Neural progenitor cell (in vitro differentiated cells): ENCODE measurements around the gene ADORA1. TPM values are rescaled to one million over a fixed set of nuclear protein-coding genes. Genes with fewer than 3 reads are reported as not detected.

Experiments used
- DNase-seq: peaks from one replicate; pipeline ENCODE4 v3.0.0-alpha.2; 2016; ENCODE audit warnings: low spot score
- H2AFZ ChIP-seq: fragments of 200-600 bp; sonication (generic); replicated peaks from 2 replicates; pipeline ENCODE4 v1.6.1; 2016; ENCODE audit warnings: antibody characterized with exemption
- H3F3A ChIP-seq: fragments of 200-600 bp; sonication (generic); 2 replicates; pipeline ENCODE4 v1.6.1; 2016; ENCODE audit warnings: antibody characterized with exemption, low read depth
- H3K27ac ChIP-seq: fragments of 200-600 bp; sonication (generic); 2 replicates; pipeline ENCODE4 v1.5.1; 2016; ENCODE audit warnings: mild to moderate bottlenecking
- H3K27me3 ChIP-seq: fragments of 200-600 bp; sonication (generic); 2 replicates; pipeline ENCODE4 v1.6.1; 2016; ENCODE audit warnings: mild to moderate bottlenecking, moderate library complexity
- H3K36me3 ChIP-seq: fragments of 200-600 bp; sonication (generic); 2 replicates; pipeline ENCODE4 v1.5.1; 2016
- H3K4me1 ChIP-seq: fragments of 200-600 bp; sonication (generic); 2 replicates; pipeline ENCODE4 v1.6.1; 2016; ENCODE audit warnings: mixed run types
- H3K4me2 ChIP-seq: fragments of 200-600 bp; sonication (generic); 2 replicates; pipeline ENCODE4 v1.6.1; 2016
- H3K4me3 ChIP-seq: fragments of 200-600 bp; sonication (generic); 2 replicates; pipeline ENCODE4 v1.5.1; 2016
- H3K79me2 ChIP-seq: fragments of 200-600 bp; sonication (generic); 2 replicates; pipeline ENCODE4 v1.6.1; 2016; ENCODE audit warnings: low read depth
- H3K9ac ChIP-seq: fragments of 200-600 bp; sonication (generic); 2 replicates; pipeline ENCODE4 v1.6.1; 2016
- H3K9me3 ChIP-seq: fragments of 200-600 bp; sonication (generic); 2 replicates; pipeline ENCODE4 v1.5.1; 2016; ENCODE audit warnings: low read depth
- H4K20me1 ChIP-seq: fragments of 200-600 bp; sonication (generic); 2 replicates; pipeline ENCODE4 v1.6.1; 2016; ENCODE audit warnings: low read depth
- H3K27ac Mint-ChIP-seq: 3 replicates; pipeline ENCODE4 v1.8.0; 2021; ENCODE audit warnings: mixed read lengths
- H3K27me3 Mint-ChIP-seq: 2 replicates; pipeline ENCODE4 v1.8.0; 2022; ENCODE audit warnings: low read depth, mild to moderate bottlenecking, inconsistent platforms, moderate library complexity, mixed read lengths; ENCODE audit not compliant: insufficient read depth
- H3K36me3 Mint-ChIP-seq: 3 replicates; pipeline ENCODE4 v1.8.0; 2021; ENCODE audit warnings: mixed read lengths
- H3K4me1 Mint-ChIP-seq: 3 replicates; pipeline ENCODE4 v1.8.0; 2021; ENCODE audit warnings: mixed read lengths
- H3K4me3 Mint-ChIP-seq: 3 replicates; pipeline ENCODE4 v1.8.0; 2021; ENCODE audit warnings: mild to moderate bottlenecking, moderate library complexity, mixed read lengths
- H3K9me3 Mint-ChIP-seq: 3 replicates; pipeline ENCODE4 v1.8.0; 2020; ENCODE audit warnings: mixed read lengths
- EZH2 ChIP-seq: fragments of 200-600 bp; sonication (generic); IDR thresholded peaks from 2 replicates; pipeline ENCODE4 v1.6.1; 2017; ENCODE audit warnings: antibody characterized with exemption, mild to moderate bottlenecking, moderate library complexity
- EZH2phosphoT487 ChIP-seq: fragments of 200-600 bp; sonication (generic); IDR thresholded peaks from 2 replicates; pipeline ENCODE4 v1.6.1; 2017; ENCODE audit warnings: antibody characterized with exemption
- total RNA-seq: library from RNA; depleted of rRNA; stranded (reverse); fragments of >200 nt; gene quantifications from 2 replicates; pipeline ENCODE4 v1.2.3, GENCODE V29; 2015; ENCODE audit warnings: low replicate concordance
- TF ChIP-seq, protein P1 (sequence below): fragments of 200-600 bp; sonication (generic); IDR thresholded peaks from 2 replicates; pipeline ENCODE4 v1.5.1; 2017; ENCODE audit warnings: antibody characterized with exemption, mild to moderate bottlenecking

Gene ADORA1
- total RNA-seq, 1 donor from 2014 or later: 1.1 TPM

DNA sequence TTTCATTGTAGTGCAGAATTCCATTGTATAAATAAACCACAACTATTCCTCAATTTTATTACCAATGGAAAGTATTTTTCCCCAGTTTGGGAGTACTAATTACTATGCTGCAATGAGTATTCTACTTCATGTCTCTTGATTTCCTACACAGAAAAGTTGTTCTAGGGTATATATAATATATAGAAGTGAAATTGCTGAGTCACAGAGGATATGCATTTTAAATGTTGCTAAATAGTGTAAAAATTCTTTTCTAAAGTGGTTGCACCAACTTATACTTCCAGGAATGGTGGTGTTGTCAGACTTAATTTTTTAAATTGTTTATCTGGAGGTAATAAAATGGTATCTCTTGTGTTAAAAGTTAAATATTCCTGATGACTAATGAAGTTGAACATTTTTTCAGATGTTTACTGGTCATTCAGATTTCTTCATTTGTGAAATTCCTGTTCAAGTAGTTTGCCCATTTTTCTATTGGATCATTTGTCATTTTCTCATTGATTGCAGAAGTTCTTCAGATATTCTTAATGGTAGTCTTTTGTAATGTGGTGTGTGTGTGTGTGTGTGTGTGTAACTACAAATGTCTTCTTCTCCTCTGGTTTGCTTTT, 22.6 kb upstream of the ADORA1 start:
- no peaks in the 10 kb centered on the region for H3K79me2 ChIP-seq
- H3K4me3 Mint-ChIP-seq: no peak overlapping the region
- H3K9me3 Mint-ChIP-seq: no peaks in the 10 kb centered on the region
- H3K4me1 Mint-ChIP-seq: peaks cover 3% of the 10 kb centered on the region
- no peak overlapping the region for H3K27ac Mint-ChIP-seq
- no peaks in the 10 kb centered on the region for H3K36me3 Mint-ChIP-seq
- no peak overlapping the region for H3K9ac ChIP-seq
- no peak for TF ChIP-seq EZH2
- no peak for TF ChIP-seq EZH2phosphoT487
- TF ChIP-seq, protein P1, sequence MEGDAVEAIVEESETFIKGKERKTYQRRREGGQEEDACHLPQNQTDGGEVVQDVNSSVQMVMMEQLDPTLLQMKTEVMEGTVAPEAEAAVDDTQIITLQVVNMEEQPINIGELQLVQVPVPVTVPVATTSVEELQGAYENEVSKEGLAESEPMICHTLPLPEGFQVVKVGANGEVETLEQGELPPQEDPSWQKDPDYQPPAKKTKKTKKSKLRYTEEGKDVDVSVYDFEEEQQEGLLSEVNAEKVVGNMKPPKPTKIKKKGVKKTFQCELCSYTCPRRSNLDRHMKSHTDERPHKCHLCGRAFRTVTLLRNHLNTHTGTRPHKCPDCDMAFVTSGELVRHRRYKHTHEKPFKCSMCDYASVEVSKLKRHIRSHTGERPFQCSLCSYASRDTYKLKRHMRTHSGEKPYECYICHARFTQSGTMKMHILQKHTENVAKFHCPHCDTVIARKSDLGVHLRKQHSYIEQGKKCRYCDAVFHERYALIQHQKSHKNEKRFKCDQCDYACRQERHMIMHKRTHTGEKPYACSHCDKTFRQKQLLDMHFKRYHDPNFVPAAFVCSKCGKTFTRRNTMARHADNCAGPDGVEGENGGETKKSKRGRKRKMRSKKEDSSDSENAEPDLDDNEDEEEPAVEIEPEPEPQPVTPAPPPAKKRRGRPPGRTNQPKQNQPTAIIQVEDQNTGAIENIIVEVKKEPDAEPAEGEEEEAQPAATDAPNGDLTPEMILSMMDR: no peak
- peaks cover 38% of the 10 kb centered on the region for H3K27me3 ChIP-seq
- no peaks in the 10 kb centered on the region for H3K4me1 ChIP-seq
- H3K9me3 ChIP-seq: no peaks in the 10 kb centered on the region
- no peaks in the 10 kb centered on the region for H3K36me3 ChIP-seq
- H3K27me3 Mint-ChIP-seq: peaks cover 10% of the 10 kb centered on the region
- H3K27ac ChIP-seq: no peak overlapping the region
- no peaks in the 10 kb centered on the region for H3F3A ChIP-seq
- H2AFZ ChIP-seq: no peak overlapping the region
- H3K4me2 ChIP-seq: no peak overlapping the region
- DNase-seq: no peak
- H4K20me1 ChIP-seq: no peaks in the 10 kb centered on the region
- no peak overlapping the region for H3K4me3 ChIP-seq

DNA sequence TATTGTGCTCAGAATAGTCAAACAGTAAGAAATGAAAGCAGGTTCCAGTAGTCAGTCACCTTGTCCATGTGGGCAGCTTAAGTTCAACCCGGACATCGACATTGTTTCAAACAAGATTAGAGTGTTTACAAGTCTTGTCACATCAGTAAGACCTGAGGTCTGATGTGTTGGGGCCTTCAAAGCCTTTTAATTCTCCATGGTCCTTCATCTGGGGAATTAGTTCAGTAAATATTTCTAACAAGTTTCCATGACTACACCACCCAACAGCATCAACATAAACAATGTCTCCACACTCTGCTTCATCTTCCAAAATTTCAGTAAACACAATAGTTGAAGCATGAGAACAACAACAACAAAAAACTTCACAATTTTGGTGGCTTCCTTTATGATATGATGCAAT, 15.1 kb upstream of the ADORA1 start:
- Histone ChIP-seq H3K79me2 (no peaks in the 10 kb centered on the region), H3K9ac (no peak overlapping the region), H3K27ac (no peak overlapping the region), H3F3A (no peaks in the 10 kb centered on the region), H2AFZ (no peak overlapping the region), H3K27me3 (peaks cover 74% of the 10 kb centered on the region), H3K4me1 (no peaks in the 10 kb centered on the region), H3K9me3 (no peaks in the 10 kb centered on the region), H3K4me2 (no peak overlapping the region), H4K20me1 (no peaks in the 10 kb centered on the region), H3K4me3 (no peak overlapping the region), H3K36me3 (no peaks in the 10 kb centered on the region)
- no peak for DNase-seq
- H3K4me3 Mint-ChIP-seq: no peak overlapping the region
- TF ChIP-seq, protein P1: no peak
- TF ChIP-seq EZH2: no peak
- no peak for TF ChIP-seq EZH2phosphoT487
- H3K27ac Mint-ChIP-seq: no peak overlapping the region
- H3K4me1 Mint-ChIP-seq: no peaks in the 10 kb centered on the region
- peaks cover 15% of the 10 kb centered on the region for H3K27me3 Mint-ChIP-seq
- H3K9me3 Mint-ChIP-seq: no peaks in the 10 kb centered on the region
- no peaks in the 10 kb centered on the region for H3K36me3 Mint-ChIP-seq

DNA sequence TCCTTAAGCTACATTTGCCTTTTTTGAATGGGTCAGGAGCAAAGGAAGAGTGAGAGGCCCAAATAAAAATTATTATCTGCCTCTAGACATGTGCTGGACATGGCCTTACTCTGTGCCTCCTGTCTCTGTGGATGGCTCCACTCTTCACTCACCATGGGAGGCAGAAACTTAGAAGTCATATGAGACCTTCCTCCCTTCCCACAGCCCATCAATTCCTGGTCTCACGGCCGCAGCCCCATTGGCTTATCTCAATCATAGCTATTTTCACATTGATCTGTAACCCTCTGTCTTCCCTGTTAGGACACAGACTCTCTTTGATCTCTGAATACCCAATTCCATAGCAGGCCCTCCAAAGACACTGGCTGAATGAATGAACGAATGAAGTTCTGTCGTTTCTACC, 14.2 kb upstream of the ADORA1 start:
- Histone ChIP-seq H4K20me1 (no peaks in the 10 kb centered on the region), H3K4me1 (no peaks in the 10 kb centered on the region), H3K27ac (no peak overlapping the region), H3K27me3 (peaks cover 68% of the 10 kb centered on the region), H3K79me2 (no peaks in the 10 kb centered on the region), H3F3A (no peaks in the 10 kb centered on the region), H3K4me2 (no peak overlapping the region), H3K4me3 (no peak overlapping the region), H3K9me3 (no peaks in the 10 kb centered on the region), H3K36me3 (no peaks in the 10 kb centered on the region), H2AFZ (no peak overlapping the region), H3K9ac (no peak overlapping the region)
- TF ChIP-seq, protein P1: no peak
- TF ChIP-seq EZH2: no peak
- no peak for TF ChIP-seq EZH2phosphoT487
- Mint-ChIP-seq H3K27ac (no peak overlapping the region), H3K36me3 (no peaks in the 10 kb centered on the region), H3K4me1 (no peaks in the 10 kb centered on the region), H3K9me3 (no peaks in the 10 kb centered on the region), H3K4me3 (no peak overlapping the region), H3K27me3 (peaks cover 15% of the 10 kb centered on the region)
- DNase-seq: no peak
